H1 (cell line): ENCODE measurements around the gene C3orf18. TPM values are rescaled to one million over a fixed set of nuclear protein-coding genes. Genes with fewer than 3 reads are reported as not detected.

Experiments used
- CHD7 ChIP-seq: fragments of 300-600 bp; sonication (generic); IDR thresholded peaks from 2 replicates; pipeline ENCODE4 v1.7.1; 2012; ENCODE audit warnings: low read length, moderate library complexity, mild to moderate bottlenecking, inconsistent platforms; ENCODE audit not compliant: insufficient replicate concordance
- polyA plus RNA-seq, 7 experiments: library from polyadenylated mRNA; depleted of rRNA in 3 of 7; stranded (reverse) in 5 of 7; unstranded in 2 of 7; fragments of >200 nt in 5 of 7; fragments of 200-250 nt in 2 of 7; gene quantifications; 1 replicate in 5 of 7; 2 replicates in 1 of 7; 4 replicates in 1 of 7; pipeline versions ENCODE4 v1.2.1 to v1.2.3, GENCODE V29; 2011 to 2013; ENCODE audit warnings: missing spikeins in 2 of 7, mixed read lengths in 2 of 7
- total RNA-seq: library from RNA; stranded (reverse); fragmentation: NEBNext Ultra II Directional; extraction: Animal tissue kit (Norgen Biotek cat#: 25700); gene quantifications from 2 replicates; pipeline ENCODE4 v1.2.1, GENCODE V29; 2021

C3orf18 gene
- total and polyA plus RNA-seq, 2 of the 8 experiments (the other 6 are each of a cell fraction or from before 2014, with no cell fraction given), result 7.5 to 15.0 TPM

- no peak for TF ChIP-seq CHD7
- TF ChIP-seq, all 59 proteins: peak for 0
Measured at GRCh38 chr3:50508821-50509220, 58.7 kb downstream of the C3orf18 start (continued).
